ENCODE results near the gene ROS1. TPM values are rescaled to one million over a fixed set of nuclear protein-coding genes. Genes with fewer than 3 reads are reported as not detected.

The ROS1 gene
- total RNA-seq, 2 donors from 2014 or later = 0.99 to 1.9 TPM

GRCh38 chr6:117467876-117468275, 42.1 kb upstream of the ROS1 start:
- no peak overlapping the region for H3K27ac ChIP-seq
- no peaks in the 10 kb centered on the region for H3K9me3 ChIP-seq
- no peak for DNase-seq
- H3K9ac ChIP-seq (ENCODE audit: low read depth in 2 of 2, low read length in 2 of 2) = no peak overlapping the region
- H3K4me1 ChIP-seq = no peaks in the 10 kb centered on the region
- no peak for TF ChIP-seq CTCF (IDR thresholded peaks at IDR 0.05)
- no peaks in the 10 kb centered on the region for H3K27me3 ChIP-seq
- H3K4me3 ChIP-seq = no peak overlapping the region
- intact Hi-C loops (cut with DNase I) = no loop called here
- H3K36me3 ChIP-seq = no peaks in the 10 kb centered on the region

- Histone ChIP-seq H3K9ac (ENCODE audit: low read depth in 2 of 2, low read length in 2 of 2) (no peak overlapping the region), H3K9me3 (no peaks in the 10 kb centered on the region), H3K36me3 (no peaks in the 10 kb centered on the region), H3K4me3 (no peak overlapping the region), H3K27me3 (no peaks in the 10 kb centered on the region), H3K4me1 (no peaks in the 10 kb centered on the region), H3K27ac (no peak overlapping the region)
- intact Hi-C loops (cut with DNase I) = no loop called here
- no peak for DNase-seq
- no peak for TF ChIP-seq CTCF (IDR thresholded peaks at IDR 0.05)
These were observed 39.9 kb upstream of the ROS1 start for GRCh38 chr6:117465691-117466090.

GRCh38 chr6:117464700-117465099, 39.0 kb upstream of the ROS1 start:
- Histone ChIP-seq H3K9me3 (no peaks in the 10 kb centered on the region), H3K4me3 (no peak overlapping the region), H3K9ac (ENCODE audit: low read depth in 2 of 2, low read length in 2 of 2) (no peak overlapping the region), H3K36me3 (no peaks in the 10 kb centered on the region), H3K4me1 (no peaks in the 10 kb centered on the region), H3K27ac (no peak overlapping the region), H3K27me3 (no peaks in the 10 kb centered on the region)
- intact Hi-C loops (cut with DNase I) = no loop called here
- TF ChIP-seq CTCF (IDR thresholded peaks at IDR 0.05) = no peak
- no peak for DNase-seq

GRCh38 chr6:117463762-117464665, 38.3 kb upstream of the ROS1 start:
- no peaks in the 10 kb centered on the region for H3K4me1 ChIP-seq
- H3K27ac ChIP-seq = no peak overlapping the region
- no peaks in the 10 kb centered on the region for H3K9me3 ChIP-seq
- no peaks in the 10 kb centered on the region for H3K36me3 ChIP-seq
- no peak for DNase-seq
- intact Hi-C loops (cut with DNase I) = no loop called here
- no peak overlapping the region for H3K9ac ChIP-seq (ENCODE audit: low read depth in 2 of 2, low read length in 2 of 2)
- no peak for TF ChIP-seq CTCF (IDR thresholded peaks at IDR 0.05)
- H3K27me3 ChIP-seq = no peaks in the 10 kb centered on the region
- no peak overlapping the region for H3K4me3 ChIP-seq

GRCh38 chr6:117459204-117459944, 33.6 kb upstream of the ROS1 start:
- Histone ChIP-seq H3K9ac (ENCODE audit: low read depth in 2 of 2, low read length in 2 of 2) (no peak overlapping the region), H3K27me3 (no peaks in the 10 kb centered on the region), H3K9me3 (no peaks in the 10 kb centered on the region), H3K4me1 (no peaks in the 10 kb centered on the region), H3K27ac (no peak overlapping the region), H3K4me3 (no peak overlapping the region), H3K36me3 (no peaks in the 10 kb centered on the region)
- DNase-seq = no peak
- TF ChIP-seq CTCF (IDR thresholded peaks at IDR 0.05) = no peak
- intact Hi-C loops (cut with DNase I) = no loop called here

Data from colonic mucosa (tissue), 4 donors.